ENCODE measurements around the gene OGDHL. TPM values are rescaled to one million over a fixed set of nuclear protein-coding genes. Genes with fewer than 3 reads are reported as not detected.

OGDHL gene
- total and polyA plus RNA-seq, 9 donors = 0.26 to 2.1 (median 0.41) TPM

Other genes starting within 250 kb of the OGDHL start
- 9.4 TPM for gene ERCC6, start 223.2 kb downstream of the OGDHL start, total RNA-seq
- gene ERCC6, start 223.2 kb downstream of the OGDHL start, polyA plus RNA-seq (ENCODE audit: insufficient read depth in 1 of 8, insufficient read length in 8 of 8, low replicate concordance in 1 of 8) = 10 to 100 TPM in 1 of 8 donors, 1 to 10 TPM in 7; 7.5 to 10.6 (median 9.2) TPM
- gene SLC18A3, start 152.0 kb downstream of the OGDHL start, total RNA-seq = not detected
- under 1 TPM in 1 of 8 donors, not detected in 7; 0.16 TPM for gene SLC18A3, start 152.0 kb downstream of the OGDHL start, polyA plus RNA-seq (ENCODE audit: insufficient read depth in 1 of 8, insufficient read length in 8 of 8, low replicate concordance in 1 of 8)
- not detected for gene CHAT, start 148.3 kb downstream of the OGDHL start, total RNA-seq
- gene CHAT, start 148.3 kb downstream of the OGDHL start, polyA plus RNA-seq (ENCODE audit: insufficient read depth in 1 of 8, insufficient read length in 8 of 8, low replicate concordance in 1 of 8) = under 1 TPM in 1 of 8 donors, not detected in 7; 0.32 TPM
- gene C10orf53, start 82.7 kb downstream of the OGDHL start, total RNA-seq = not detected
- gene C10orf53, start 82.7 kb downstream of the OGDHL start, polyA plus RNA-seq (ENCODE audit: insufficient read depth in 1 of 8, insufficient read length in 8 of 8, low replicate concordance in 1 of 8) = not detected
- 29.4 TPM for gene PARG, start 179.7 kb upstream of the OGDHL start, total RNA-seq
- gene PARG, start 179.7 kb upstream of the OGDHL start, polyA plus RNA-seq (ENCODE audit: insufficient read depth in 1 of 8, insufficient read length in 8 of 8, low replicate concordance in 1 of 8) = 10 to 100 TPM; 15.9 to 21.2 (median 18.6) TPM
- gene TIMM23B, start 179.7 kb upstream of the OGDHL start, total RNA-seq = 14.3 TPM
- gene TIMM23B, start 179.7 kb upstream of the OGDHL start, polyA plus RNA-seq (ENCODE audit: insufficient read depth in 1 of 8, insufficient read length in 8 of 8, low replicate concordance in 1 of 8) = 10 to 100 TPM; 11.4 to 23.5 (median 12.9) TPM
- gene AGAP6, start 226.1 kb upstream of the OGDHL start, total RNA-seq = 7.5 TPM
- gene AGAP6, start 226.1 kb upstream of the OGDHL start, polyA plus RNA-seq (ENCODE audit: insufficient read depth in 1 of 8, insufficient read length in 8 of 8, low replicate concordance in 1 of 8) = 10 to 100 TPM in 4 of 8 donors, 1 to 10 TPM in 4; 6.6 to 27.0 (median 10.6) TPM

All from muscle of leg (tissue), 9 donors.